ENCODE data around the gene GALNT2.

GALNT2 gene

DNA sequence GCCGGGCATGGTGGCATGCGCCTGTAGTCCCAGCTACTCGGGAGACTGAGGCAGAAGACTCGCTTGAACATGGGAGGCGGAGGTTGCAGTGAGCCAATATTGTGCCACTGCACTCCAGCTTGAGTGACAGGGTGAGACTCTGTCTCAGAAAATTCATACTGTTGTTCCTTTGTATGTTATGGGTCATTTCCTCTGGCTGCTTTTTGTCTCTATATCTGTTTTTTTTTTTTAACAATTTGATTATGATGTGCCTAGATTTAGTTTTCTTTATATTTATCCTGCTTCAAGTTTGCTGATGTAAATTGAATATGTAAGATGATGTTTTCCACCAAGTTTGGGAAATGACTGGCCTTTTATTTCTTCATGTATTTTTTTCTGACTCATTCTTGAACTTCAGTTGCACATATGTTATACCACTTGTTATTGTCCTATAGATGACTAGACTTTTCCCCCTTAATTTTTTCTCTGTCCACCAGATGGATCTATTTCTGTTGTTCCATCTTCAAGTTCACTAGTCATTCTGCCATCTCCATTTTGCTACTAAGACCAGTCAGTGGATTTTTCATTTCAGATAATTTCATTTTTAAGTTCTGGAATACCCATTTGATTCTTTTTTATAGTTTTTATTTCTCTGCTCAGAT is 173.5 kb downstream of the GALNT2 start:
- no peak overlapping the region for H3K4me3 ChIP-seq (ENCODE audit: low read depth, low read length)
- no peak for TF ChIP-seq CTCF (IDR thresholded peaks at IDR 0.05; ENCODE audit: control insufficient read depth, extremely low read depth, insufficient read depth)
- DNase-seq (ENCODE audit: low read depth): no peak

DNA sequence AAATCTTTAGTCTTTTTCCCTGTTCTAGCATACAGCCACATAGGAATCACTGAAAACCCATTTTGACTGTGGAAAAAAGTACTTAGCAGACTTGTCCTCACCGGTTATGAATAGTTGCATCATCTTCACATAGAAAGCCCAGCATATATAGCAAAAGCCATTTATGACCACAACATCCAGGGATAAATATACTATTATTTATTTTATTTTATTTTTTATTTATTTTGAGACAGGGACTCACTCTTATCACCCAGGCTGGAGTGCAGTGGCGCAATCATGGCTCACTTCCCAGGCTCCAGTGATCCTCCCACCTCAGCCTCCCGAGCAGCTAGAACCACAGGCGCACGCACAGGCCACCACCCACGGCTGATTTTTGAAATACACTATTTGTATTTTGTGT is 175.3 kb downstream of the GALNT2 start:
- no peak overlapping the region for H3K4me3 ChIP-seq (ENCODE audit: low read depth, low read length)
- TF ChIP-seq CTCF (IDR thresholded peaks at IDR 0.05; ENCODE audit: control insufficient read depth, extremely low read depth, insufficient read depth): no peak
- DNase-seq (ENCODE audit: low read depth): no peak

GRCh38 chr1:230243146-230243545 is 176.1 kb downstream of the GALNT2 start:
- TF ChIP-seq CTCF (IDR thresholded peaks at IDR 0.05; ENCODE audit: control insufficient read depth, extremely low read depth, insufficient read depth): no peak
- no peak overlapping the region for H3K4me3 ChIP-seq (ENCODE audit: low read depth, low read length)
- no peak for DNase-seq (ENCODE audit: low read depth)

DNA sequence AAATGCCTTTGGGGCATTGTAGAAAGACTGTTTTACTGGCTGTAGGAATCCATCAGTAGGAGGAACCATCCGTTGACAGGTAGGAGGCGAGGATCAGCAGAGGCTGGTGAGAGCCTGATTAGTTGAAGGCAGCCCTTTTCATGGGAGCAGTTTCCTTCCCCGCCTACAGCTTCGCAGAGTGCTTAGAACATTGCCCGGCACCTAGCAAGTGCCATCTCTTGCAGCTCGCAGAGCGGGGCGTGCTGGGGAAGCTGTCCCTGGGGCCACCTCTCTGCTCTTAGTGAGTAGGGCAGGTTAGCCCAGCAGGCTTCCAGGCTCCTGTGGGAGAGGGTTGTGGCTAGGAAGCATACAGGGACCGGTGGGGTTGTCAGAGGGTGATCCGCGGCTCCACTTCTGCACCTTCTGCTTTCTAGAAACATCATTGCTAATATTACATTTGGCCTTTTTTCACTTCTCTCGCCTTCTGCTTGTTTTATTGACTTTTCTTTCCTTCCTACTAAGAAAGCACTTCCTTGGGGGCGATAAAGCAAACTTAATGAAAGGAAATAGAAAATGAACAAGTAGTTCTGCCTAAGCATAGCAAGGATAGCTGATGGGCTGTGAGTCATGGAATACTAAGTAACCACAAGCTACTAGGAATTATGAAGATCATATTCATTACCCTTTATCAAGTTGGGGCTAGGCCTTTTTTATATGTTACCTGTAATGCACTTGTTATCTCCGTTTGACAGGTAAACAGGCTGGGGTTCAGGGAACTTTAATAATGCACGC is 176.7 kb downstream of the GALNT2 start:
- H3K4me3 ChIP-seq (ENCODE audit: low read depth, low read length): no peak overlapping the region
- DNase-seq (ENCODE audit: low read depth): no peak
- TF ChIP-seq CTCF (IDR thresholded peaks at IDR 0.05; ENCODE audit: control insufficient read depth, extremely low read depth, insufficient read depth): no peak

GRCh38 chr1:230246551-230246950 is 179.5 kb downstream of the GALNT2 start:
- TF ChIP-seq CTCF (IDR thresholded peaks at IDR 0.05; ENCODE audit: control insufficient read depth, extremely low read depth, insufficient read depth): no peak
- DNase-seq (ENCODE audit: low read depth): no peak
- H3K4me3 ChIP-seq (ENCODE audit: low read depth, low read length): no peak overlapping the region

GRCh38 chr1:230248016-230248888 is 181.2 kb downstream of the GALNT2 start:
- H3K4me3 ChIP-seq (ENCODE audit: low read depth, low read length): no peak overlapping the region
- DNase-seq (ENCODE audit: low read depth): no peak
- TF ChIP-seq CTCF (IDR thresholded peaks at IDR 0.05; ENCODE audit: control insufficient read depth, extremely low read depth, insufficient read depth): no peak
